ENCODE data around the gene PRSS53.

GRCh38 chr16:31110106-31111034 lies 21.6 kb upstream of the PRSS53 start:
- TF ChIP-seq CTCF (IDR thresholded peaks at IDR 0.05) = no peak
- TF ChIP-seq POLR2A (IDR thresholded peaks at IDR 0.05) = no peak

Measured in right lobe of liver (tissue), 4 donors.